ENCODE data around the gene CEP250. TPM values are rescaled to one million over a fixed set of nuclear protein-coding genes. Genes with fewer than 3 reads are reported as not detected.
"Not testable (repeated sequence)": the region's sequence is repeated elsewhere in the genome, so short reads cannot be mapped to it uniquely, and the experiment has no call there.

The CEP250 gene
- total RNA-seq, 1 experiment from 2014 or later = 52.5 TPM

DNA sequence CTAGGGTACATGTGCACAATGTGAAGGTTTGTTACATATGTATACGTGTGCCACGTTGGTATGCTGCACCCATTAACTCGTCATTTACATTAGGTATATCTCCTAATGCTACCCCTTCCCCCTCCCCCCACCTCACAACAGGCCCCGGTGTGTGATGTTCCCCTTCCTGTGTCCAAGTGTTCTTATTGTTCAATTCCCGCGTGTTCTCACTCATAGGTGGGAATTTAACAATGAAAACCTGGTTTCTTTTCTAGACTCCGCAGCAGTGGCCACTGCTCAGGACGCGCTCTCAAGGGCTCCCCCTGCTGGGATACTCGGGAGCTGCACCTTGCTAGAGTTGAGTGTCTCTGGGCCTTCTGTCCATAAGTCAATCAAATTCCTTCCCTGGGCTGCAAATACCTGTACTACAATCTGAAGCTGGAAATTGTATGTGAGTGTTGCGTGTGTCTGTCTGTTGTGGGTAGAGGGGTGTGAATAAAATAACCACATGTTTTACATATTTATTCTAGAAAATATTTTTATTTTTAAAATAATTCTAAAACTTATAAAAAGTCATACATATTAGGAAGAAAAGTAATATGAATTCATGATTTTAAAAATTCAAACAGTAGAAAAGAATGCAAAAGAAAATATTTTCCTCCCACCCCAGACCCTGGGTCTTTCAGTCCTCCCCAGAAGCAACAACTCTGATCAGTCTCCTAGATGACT lies 8.2 kb upstream of the CEP250 start:
- ATAC-seq (peak; percentile 94), DNase-seq (peak; percentile 96)
- CTCF ChIA-PET = interaction anchor here (0.6 to 0.7 kb wide), 5 partner anchors 89 to 419 kb away, joined by 3 to 4 read pairs (median 4); no protein-coding TSS in a partner anchor
- no peak overlapping the region for H3K27ac ChIP-seq (ENCODE audit: low read length)
- no peaks in the 10 kb centered on the region for H4K20me1 ChIP-seq (ENCODE audit: low read length)
- no peaks in the 10 kb centered on the region for H3K9me2 ChIP-seq (replicated peaks; ENCODE audit: low read length)
- peak overlapping the region; percentile 62; the same call in 1 of the 2 replicates for H3K4me3 ChIP-seq (ENCODE audit: low read length)
- TF ChIP-seq, protein P1, sequence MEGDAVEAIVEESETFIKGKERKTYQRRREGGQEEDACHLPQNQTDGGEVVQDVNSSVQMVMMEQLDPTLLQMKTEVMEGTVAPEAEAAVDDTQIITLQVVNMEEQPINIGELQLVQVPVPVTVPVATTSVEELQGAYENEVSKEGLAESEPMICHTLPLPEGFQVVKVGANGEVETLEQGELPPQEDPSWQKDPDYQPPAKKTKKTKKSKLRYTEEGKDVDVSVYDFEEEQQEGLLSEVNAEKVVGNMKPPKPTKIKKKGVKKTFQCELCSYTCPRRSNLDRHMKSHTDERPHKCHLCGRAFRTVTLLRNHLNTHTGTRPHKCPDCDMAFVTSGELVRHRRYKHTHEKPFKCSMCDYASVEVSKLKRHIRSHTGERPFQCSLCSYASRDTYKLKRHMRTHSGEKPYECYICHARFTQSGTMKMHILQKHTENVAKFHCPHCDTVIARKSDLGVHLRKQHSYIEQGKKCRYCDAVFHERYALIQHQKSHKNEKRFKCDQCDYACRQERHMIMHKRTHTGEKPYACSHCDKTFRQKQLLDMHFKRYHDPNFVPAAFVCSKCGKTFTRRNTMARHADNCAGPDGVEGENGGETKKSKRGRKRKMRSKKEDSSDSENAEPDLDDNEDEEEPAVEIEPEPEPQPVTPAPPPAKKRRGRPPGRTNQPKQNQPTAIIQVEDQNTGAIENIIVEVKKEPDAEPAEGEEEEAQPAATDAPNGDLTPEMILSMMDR (conservative IDR thresholded peaks at IDR 0.05; ENCODE audit: low read depth, low read length) = peak; percentile 88
- TF ChIP-seq EZH2phosphoT487 (IDR thresholded peaks at IDR 0.05; ENCODE audit: borderline replicate concordance, low read length) = no peak
- peak overlapping the region; percentile 39; the same call in 1 of the 2 replicates for H3K9ac ChIP-seq (ENCODE audit: low read length)
- no peaks in the 10 kb centered on the region; the same call in 1 of the 2 replicates for H3K4me1 ChIP-seq (ENCODE audit: insufficient read depth, low read length)
- no peaks in the 10 kb centered on the region for H3K36me3 ChIP-seq (ENCODE audit: low read depth, low read length)
- peak overlapping the region; percentile 81 for H3K4me2 ChIP-seq (ENCODE audit: low read length)
- peak overlapping the region; percentile 79 for H2AFZ ChIP-seq (ENCODE audit: low read length)
- intact Hi-C loops (cut with micrococcal nuclease) = loop anchor here (2.0 to 5.0 kb wide), 3 partner anchors 90 to 300 kb away; partner anchors contain the start of gene EDEM2
- H3K9me3 ChIP-seq (ENCODE audit: low read length) = no peaks in the 10 kb centered on the region
- H3K79me2 ChIP-seq (ENCODE audit: low read length) = no peaks in the 10 kb centered on the region
- no peaks in the 10 kb centered on the region for H3K27me3 ChIP-seq (ENCODE audit: low read length)
- BruUV-seq (replicated peaks) = no TSS peak
- POLR2A ChIA-PET (ENCODE audit: unreplicated experiment) = interaction anchor here (0.7 kb wide), 1 partner anchor 95 kb away, joined by 25 read pairs; no protein-coding TSS in a partner anchor
- H3F3A ChIP-seq (ENCODE audit: low read length, unreplicated experiment) = no peaks in the 10 kb centered on the region

DNA sequence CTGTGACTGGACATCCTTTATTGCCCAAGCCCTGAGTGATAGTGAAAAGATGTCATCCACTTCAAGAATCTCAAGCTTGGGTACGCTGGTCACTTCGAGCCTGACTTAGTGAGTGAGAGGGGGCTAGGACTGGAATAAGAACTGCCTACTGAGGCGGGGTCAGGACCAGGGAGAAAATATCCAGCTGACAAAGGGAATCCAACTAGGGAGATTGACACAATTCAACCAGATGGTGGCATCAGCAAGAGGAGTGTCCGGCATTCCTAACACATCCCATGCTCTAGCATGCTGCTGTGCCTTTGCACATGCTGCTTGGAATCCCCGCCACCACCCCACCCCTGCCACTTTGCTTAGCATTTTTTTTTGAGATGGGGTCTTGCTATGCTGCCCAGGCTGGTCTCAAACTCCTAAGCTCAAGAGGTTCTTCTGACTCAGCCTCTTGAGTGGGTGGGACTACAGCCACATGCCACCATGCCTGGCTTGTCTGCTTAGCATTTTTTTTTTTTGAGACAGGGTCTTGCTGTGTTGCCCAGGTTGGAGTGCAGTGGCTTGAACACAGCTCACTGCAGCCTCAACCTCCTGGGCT lies 6.5 kb upstream of the CEP250 start:
- Histone ChIP-seq H3K4me3 (ENCODE audit: low read length) (no peak overlapping the region), H2AFZ (ENCODE audit: low read length) (no peak overlapping the region), H3K9ac (ENCODE audit: low read length) (no peak overlapping the region), H3K9me3 (ENCODE audit: low read length) (no peaks in the 10 kb centered on the region), H4K20me1 (ENCODE audit: low read length) (no peaks in the 10 kb centered on the region), H3K27ac (ENCODE audit: low read length) (no peak overlapping the region), H3K79me2 (ENCODE audit: low read length) (peaks cover 4% of the 10 kb centered on the region; the same call in 1 of the 2 replicates), H3F3A (ENCODE audit: low read length, unreplicated experiment) (no peaks in the 10 kb centered on the region), H3K36me3 (ENCODE audit: low read depth, low read length) (no peaks in the 10 kb centered on the region), H3K4me1 (ENCODE audit: insufficient read depth, low read length) (peaks cover 4% of the 10 kb centered on the region), H3K9me2 (replicated peaks; ENCODE audit: low read length) (no peaks in the 10 kb centered on the region), H3K4me2 (ENCODE audit: low read length) (no peak overlapping the region), H3K27me3 (ENCODE audit: low read length) (no peaks in the 10 kb centered on the region)
- ChIA-PET CTCF (no interaction called here), POLR2A (ENCODE audit: unreplicated experiment) (no interaction called here)
- BruUV-seq (replicated peaks) = no TSS peak
- TF ChIP-seq EZH2phosphoT487 (IDR thresholded peaks at IDR 0.05; ENCODE audit: borderline replicate concordance, low read length) (no peak), EZH2 (IDR thresholded peaks at IDR 0.05; ENCODE audit: low read length, unreplicated experiment) (no peak)
- TF ChIP-seq, protein P1 (conservative IDR thresholded peaks at IDR 0.05; ENCODE audit: low read depth, low read length) = no peak
- no peak for ATAC-seq
- intact Hi-C loops (cut with micrococcal nuclease) = loop anchor here (5.0 kb wide), 2 partner anchors 92 to 302 kb away; partner anchors contain the start of gene EDEM2
- no peak for DNase-seq

DNA sequence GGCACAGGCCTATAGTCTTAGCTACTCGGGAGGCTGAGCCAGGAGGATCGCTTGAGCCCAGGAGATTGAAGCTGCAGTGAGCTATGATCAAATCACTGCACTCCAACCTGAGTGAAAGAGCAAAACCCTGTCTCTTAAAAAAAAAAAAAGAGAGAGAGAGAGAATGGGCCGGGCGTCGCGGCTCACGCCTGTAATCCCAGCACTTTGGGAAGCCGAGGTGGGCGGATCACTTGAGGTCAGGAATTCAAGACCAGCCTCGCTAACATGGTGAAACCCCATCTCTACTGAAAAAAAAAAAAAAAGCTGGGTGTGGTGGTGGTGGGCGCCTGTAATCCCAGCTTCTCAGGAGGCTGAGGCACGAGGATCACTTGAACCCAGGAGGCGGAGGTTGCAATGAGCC lies 5.5 kb upstream of the CEP250 start:
- H3K27ac ChIP-seq (ENCODE audit: low read length); H3K4me1 ChIP-seq (ENCODE audit: insufficient read depth, low read length); DNase-seq; H3F3A ChIP-seq (ENCODE audit: low read length, unreplicated experiment); H2AFZ ChIP-seq (ENCODE audit: low read length); H3K27me3 ChIP-seq (ENCODE audit: low read length); ATAC-seq; H3K4me2 ChIP-seq (ENCODE audit: low read length); H3K79me2 ChIP-seq (ENCODE audit: low read length); H3K36me3 ChIP-seq (ENCODE audit: low read depth, low read length); H4K20me1 ChIP-seq (ENCODE audit: low read length); H3K9me2 ChIP-seq (replicated peaks; ENCODE audit: low read length); BruUV-seq (replicated peaks); H3K9ac ChIP-seq (ENCODE audit: low read length); H3K4me3 ChIP-seq (ENCODE audit: low read length); H3K9me3 ChIP-seq (ENCODE audit: low read length): not testable (repeated sequence)
- POLR2A ChIA-PET (ENCODE audit: unreplicated experiment) = interaction anchor here (0.6 kb wide), 1 partner anchor 1865 kb away, joined by 7 read pairs; no protein-coding TSS in a partner anchor
- CTCF ChIA-PET = interaction anchor here (0.6 kb wide), 1 partner anchor 576 kb away, joined by 4 read pairs; no protein-coding TSS in a partner anchor
- intact Hi-C loops (cut with micrococcal nuclease) = loop anchor here (5.0 kb wide), 2 partner anchors 93 to 303 kb away; partner anchors contain the start of gene EDEM2
